Caki2 (cell line): ENCODE measurements around the gene NUP107. TPM values are rescaled to one million over a fixed set of nuclear protein-coding genes. Genes with fewer than 3 reads are reported as not detected.

Experiments
- DNase-seq: peaks from one replicate; pipeline ENCODE4 v3.0.0-alpha.2; 2015; ENCODE audit warnings: low read depth
- in situ Hi-C: cut with HindIII; loops from 2 replicates; pipeline ENCODE4 v1.10.0; 2016; ENCODE audit warnings: low sequenced_read_pairs, low pct_unique_long_range_greater_than_20kb, mixed read lengths
- total RNA-seq: library from RNA; depleted of rRNA; stranded (reverse); fragments of >200 nt; shearing (Covaris generic); gene quantifications from 2 replicates; pipeline ENCODE4 v1.2.3, GENCODE V29; 2014; ENCODE audit warnings: low replicate concordance

Gene NUP107
- total RNA-seq, 1 experiment from 2014 or later, result 111 TPM

GRCh38 chr12:68699486-68699885, 12.7 kb downstream of the NUP107 start:
- in situ Hi-C loops, result no loop called here
- DNase-seq, result no peak

GRCh38 chr12:68727776-68728175, 41.0 kb downstream of the NUP107 start:
- in situ Hi-C loops, result no loop called here

GRCh38 chr12:68733661-68734071, 46.9 kb downstream of the NUP107 start:
- peak; percentile 89 for DNase-seq
- in situ Hi-C loops, result no loop called here

More at GRCh38 chr12:68727776-68728175, 41.0 kb downstream of the NUP107 start:
- no peak for DNase-seq

GRCh38 chr12:68739891-68740290, 53.1 kb downstream of the NUP107 start:
- no peak for DNase-seq
- in situ Hi-C loops, result no loop called here

GRCh38 chr12:68743356-68743755, 56.6 kb downstream of the NUP107 start:
- in situ Hi-C loops, result no loop called here
- DNase-seq, result no peak

- DNase-seq, result no peak
- in situ Hi-C loops, result no loop called here
These were observed 58.7 kb downstream of the NUP107 start for GRCh38 chr12:68745376-68745903.

- DNase-seq, result peak; percentile 93
- in situ Hi-C loops, result no loop called here
These were observed 59.3 kb downstream of the NUP107 start, which contains the start of gene SLC35E3 for GRCh38 chr12:68745904-68746571. Gene SLC35E3 (plus strand): TSS chr12:68746176. CDS start chr12:68746378, 202 bp downstream.

GRCh38 chr12:68746572-68747180, 59.9 kb downstream of the NUP107 start:
- no peak for DNase-seq
- in situ Hi-C loops, result no loop called here

GRCh38 chr12:68749443-68749842, 62.7 kb downstream of the NUP107 start:
- no peak for DNase-seq
- in situ Hi-C loops, result no loop called here

GRCh38 chr12:68749861-68750260, 63.1 kb downstream of the NUP107 start:
- in situ Hi-C loops, result no loop called here

GRCh38 chr12:68750506-68750905, 63.7 kb downstream of the NUP107 start:
- no peak for DNase-seq
- in situ Hi-C loops, result no loop called here

More at GRCh38 chr12:68749861-68750260, 63.1 kb downstream of the NUP107 start:
- no peak for DNase-seq

- no peak for DNase-seq
- in situ Hi-C loops, result no loop called here
These were observed 68.9 kb downstream of the NUP107 start for GRCh38 chr12:68755536-68756243.

- no peak for DNase-seq
- in situ Hi-C loops, result no loop called here
These were observed 73.1 kb downstream of the NUP107 start for GRCh38 chr12:68759852-68760251.

GRCh38 chr12:68760806-68761441, 74.1 kb downstream of the NUP107 start:
- in situ Hi-C loops, result no loop called here
- DNase-seq, result no peak

- in situ Hi-C loops, result no loop called here
- DNase-seq, result no peak
These were observed 74.6 kb downstream of the NUP107 start for GRCh38 chr12:68761442-68761812.

- in situ Hi-C loops, result no loop called here
- no peak for DNase-seq
These were observed 75.3 kb downstream of the NUP107 start for GRCh38 chr12:68761901-68762630.

- in situ Hi-C loops, result no loop called here
- no peak for DNase-seq
These were observed 75.9 kb downstream of the NUP107 start for GRCh38 chr12:68762691-68763090.

GRCh38 chr12:68765696-68766095, 78.9 kb downstream of the NUP107 start:
- in situ Hi-C loops, result no loop called here
- no peak for DNase-seq
